Fibroblast of lung (primary cell): ENCODE measurements around the gene ARSA. TPM values are rescaled to one million over a fixed set of nuclear protein-coding genes. Genes with fewer than 3 reads are reported as not detected.

Experiments
- DNase-seq, 2 donors: peaks; one replicate each; pipeline versions ENCODE4 v3.0.0 to v3.0.0-alpha.2; 2010; ENCODE audit warnings: low read depth in 2 of 2
- H2AFZ ChIP-seq: 2 replicates; pipeline ENCODE4 v1.5.1; 2012; ENCODE audit warnings: low read length, control low read depth, inconsistent platforms
- H3K27ac ChIP-seq: 2 replicates; pipeline ENCODE4 v1.5.1; 2011; ENCODE audit warnings: low read length, control low read depth; ENCODE audit not compliant: insufficient read depth
- H3K27me3 ChIP-seq: 2 replicates; pipeline ENCODE4 v1.5.1; 2011; ENCODE audit warnings: mild to moderate bottlenecking, low read length; ENCODE audit not compliant: control insufficient read depth, insufficient read depth
- H3K36me3 ChIP-seq: 2 replicates; pipeline ENCODE4 v1.5.1; 2011; ENCODE audit warnings: low read length; ENCODE audit not compliant: control insufficient read depth, insufficient read depth
- H3K4me1 ChIP-seq: 2 replicates; pipeline ENCODE4 v1.5.1; 2011; ENCODE audit warnings: low read length; ENCODE audit not compliant: control insufficient read depth, insufficient read depth; ENCODE audit errors: extremely low read depth
- H3K4me2 ChIP-seq: 2 replicates; pipeline ENCODE4 v1.5.1; 2011; ENCODE audit warnings: low read length, control low read depth; ENCODE audit not compliant: insufficient read depth; ENCODE audit errors: extremely low read depth
- H3K4me3 ChIP-seq, 4 experiments: fragments of 200-600 bp in 1 of 4; sonication (generic) in 1 of 4; replicated peaks in 1 of 4; 2 replicates each; pipeline ENCODE4 v1.5.1; 2011 to 2016; ENCODE audit warnings: low read length in 4 of 4, low read depth in 3 of 4, mild to moderate bottlenecking in 3 of 4, control low read depth in 2 of 4, inconsistent platforms in 1 of 4, mixed read lengths in 1 of 4; ENCODE audit not compliant: insufficient read depth in 1 of 4; ENCODE audit errors: control extremely low read depth in 1 of 4
- H3K79me2 ChIP-seq: 2 replicates; pipeline ENCODE4 v1.5.1; 2012; ENCODE audit warnings: mild to moderate bottlenecking, low read length, inconsistent platforms; ENCODE audit not compliant: control insufficient read depth, insufficient read depth
- H3K9ac ChIP-seq: 2 replicates; pipeline ENCODE4 v1.5.1; 2011; ENCODE audit warnings: mild to moderate bottlenecking, low read length, control low read depth; ENCODE audit not compliant: insufficient read depth
- H3K9me3 ChIP-seq: 2 replicates; pipeline ENCODE4 v1.5.1; 2012; ENCODE audit warnings: low read depth, low read length; ENCODE audit not compliant: control insufficient read depth, insufficient read depth
- H4K20me1 ChIP-seq: 2 replicates; pipeline ENCODE4 v1.5.1; 2011; ENCODE audit warnings: low read length; ENCODE audit not compliant: control insufficient read depth, insufficient read depth; ENCODE audit errors: extremely low read depth
- CTCF ChIP-seq, 2 donors: IDR thresholded peaks in 1 of 2; conservative IDR thresholded peaks in 1 of 2; 1 replicate in 1 of 2; 2 replicates in 1 of 2; pipeline ENCODE4 v1.5.1; 2011 to 2012; ENCODE audit warnings: low read length in 2 of 2, control low read depth in 1 of 2, inconsistent platforms in 1 of 2, low read depth in 1 of 2, mild to moderate bottlenecking in 1 of 2
- EZH2 ChIP-seq: IDR thresholded peaks from 2 replicates; pipeline ENCODE4 v1.5.1; 2012; ENCODE audit warnings: low read length, control low read depth, mild to moderate bottlenecking; ENCODE audit errors: missing control alignments
- polyA plus RNA-seq, 2 donors: library from polyadenylated mRNA; depleted of rRNA in 1 of 2; stranded (reverse) in 1 of 2; unstranded in 1 of 2; fragments of >200 nt; gene quantifications; 2 replicates each; pipeline ENCODE4 v1.2.1, GENCODE V29; 2011 to 2012; ENCODE audit warnings: missing spikeins in 1 of 2
- total RNA-seq: library from RNA; depleted of rRNA; stranded (reverse); fragments of >200 nt; gene quantifications from 2 replicates; pipeline ENCODE4 v1.2.1, GENCODE V29; 2014

The ARSA gene
- total and polyA plus RNA-seq, 2 donors (not counting 1 experiment from before 2014, with no cell fraction given) = 10.5 to 19.5 TPM

DNA sequence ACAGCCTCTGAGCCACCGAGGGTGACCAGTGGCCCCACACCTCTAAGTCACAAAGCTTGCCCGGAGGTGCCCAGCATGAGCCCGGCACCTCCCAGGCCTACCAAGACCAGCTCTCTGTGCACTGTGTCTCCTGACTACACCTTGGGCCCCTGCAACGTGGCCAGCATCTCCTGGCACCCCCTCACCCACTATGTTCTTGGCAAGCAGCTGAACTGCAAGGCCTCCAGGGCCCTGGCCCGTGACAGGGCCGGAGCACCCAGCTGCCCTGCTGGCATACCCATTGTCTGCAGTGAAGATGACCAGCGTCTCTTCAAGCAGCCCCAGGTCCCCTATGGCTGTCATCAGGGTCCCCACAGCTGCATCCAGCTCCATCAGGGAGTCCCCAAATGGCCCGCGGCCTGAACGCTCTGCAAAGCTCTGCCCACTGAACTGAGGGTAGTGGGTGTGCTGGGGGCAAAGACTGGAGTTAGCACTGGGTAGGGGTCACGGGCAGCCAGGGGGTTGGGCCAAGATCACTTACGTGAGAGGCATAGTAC, 1.6 kb downstream of the ARSA start:
- H3K9me3 ChIP-seq = no peaks in the 10 kb centered on the region
- no peak overlapping the region for H3K4me2 ChIP-seq
- H4K20me1 ChIP-seq = no peaks in the 10 kb centered on the region
- no peak overlapping the region for H3K27ac ChIP-seq
- H3K9ac ChIP-seq = no peak overlapping the region
- H3K27me3 ChIP-seq = peaks cover 4% of the 10 kb centered on the region
- DNase-seq = no peak
- peaks cover 2% of the 10 kb centered on the region for H3K36me3 ChIP-seq
- no peak overlapping the region for H2AFZ ChIP-seq
- TF ChIP-seq EZH2 = no peak
- TF ChIP-seq CTCF (conservative IDR thresholded peaks at IDR 0.05 in 1 of 2, IDR thresholded peaks at IDR 0.05 in 1 of 2; ENCODE audit: low read depth in 1 of 2, low read length in 2 of 2) = no peak
- H3K4me1 ChIP-seq = peaks cover 6% of the 10 kb centered on the region
- H3K79me2 ChIP-seq = no peaks in the 10 kb centered on the region
- H3K4me3 ChIP-seq = no peak overlapping the region

GRCh38 chr22:50625568-50626313, 2.2 kb downstream of the ARSA start:
- H3K27ac ChIP-seq = no peak overlapping the region
- DNase-seq = no peak
- H3K4me1 ChIP-seq = peaks cover 9% of the 10 kb centered on the region
- H3K36me3 ChIP-seq = peaks cover 2% of the 10 kb centered on the region
- no peak overlapping the region for H3K4me3 ChIP-seq
- TF ChIP-seq EZH2 (no peak), CTCF (conservative IDR thresholded peaks at IDR 0.05 in 1 of 2, IDR thresholded peaks at IDR 0.05 in 1 of 2; ENCODE audit: low read depth in 1 of 2, low read length in 2 of 2) (peak in 1 of 2 donors; percentile 4)
- H3K4me2 ChIP-seq = no peak overlapping the region
- no peaks in the 10 kb centered on the region for H4K20me1 ChIP-seq
- H2AFZ ChIP-seq = no peak overlapping the region
- H3K9me3 ChIP-seq = no peaks in the 10 kb centered on the region
- H3K27me3 ChIP-seq = peaks cover 4% of the 10 kb centered on the region
- no peaks in the 10 kb centered on the region for H3K79me2 ChIP-seq
- no peak overlapping the region for H3K9ac ChIP-seq

DNA sequence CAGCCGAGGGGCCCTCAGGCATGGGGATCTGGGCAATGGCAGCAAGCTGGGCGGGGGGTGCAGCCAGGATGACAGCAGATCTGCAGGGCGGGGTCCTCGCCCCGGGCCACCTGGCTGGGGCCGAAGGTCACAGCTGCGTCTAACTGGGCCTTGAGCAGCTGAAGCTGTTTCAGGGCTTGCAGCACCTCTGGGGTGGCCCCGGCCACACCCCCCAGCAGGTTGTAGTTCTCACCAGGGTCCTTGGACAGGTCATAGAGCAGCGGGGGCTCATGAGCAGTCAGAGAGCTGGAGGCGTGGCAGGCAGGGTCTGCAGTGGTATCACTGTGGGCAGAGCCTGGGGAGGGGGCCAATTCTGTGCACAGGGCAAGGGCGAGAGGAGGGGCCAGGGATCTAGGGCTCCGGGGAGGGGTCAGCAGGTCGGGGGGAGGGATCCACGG, 2.8 kb downstream of the ARSA start:
- Histone ChIP-seq H3K27me3 (peaks cover 4% of the 10 kb centered on the region), H3K79me2 (no peaks in the 10 kb centered on the region), H2AFZ (no peak overlapping the region), H4K20me1 (no peaks in the 10 kb centered on the region), H3K4me2 (no peak overlapping the region), H3K4me1 (peaks cover 10% of the 10 kb centered on the region), H3K27ac (no peak overlapping the region), H3K9me3 (no peaks in the 10 kb centered on the region), H3K4me3 (no peak overlapping the region), H3K9ac (no peak overlapping the region), H3K36me3 (peaks cover 2% of the 10 kb centered on the region)
- no peak for DNase-seq
- no peak for TF ChIP-seq CTCF (conservative IDR thresholded peaks at IDR 0.05 in 1 of 2, IDR thresholded peaks at IDR 0.05 in 1 of 2; ENCODE audit: low read depth in 1 of 2, low read length in 2 of 2)
- no peak for TF ChIP-seq EZH2
